Panc1 (cell line): Measurements from ENCODE around the gene MAP1B.

Experiments
- CTCF ChIP-seq: fragments of 450-650 bp; IDR thresholded peaks from 2 replicates; pipeline ENCODE4 v1.5.1; 2017; ENCODE audit warnings: mild to moderate bottlenecking
- POLR2AphosphoS5 ChIP-seq: IDR thresholded peaks from 2 replicates; pipeline ENCODE4 v1.6.1; 2012; ENCODE audit warnings: mild to moderate bottlenecking, low read depth, low read length, moderate library complexity
- REST ChIP-seq, 2 experiments: IDR thresholded peaks; 2 replicates each; pipeline ENCODE4 v1.6.1; 2011 to 2012; ENCODE audit warnings: low read depth in 2 of 2, control low read depth in 1 of 2, low read length in 1 of 2, mild to moderate bottlenecking in 1 of 2, moderate library complexity in 1 of 2; ENCODE audit not compliant: insufficient read depth in 1 of 2
- SIN3A ChIP-seq: IDR thresholded peaks from 2 replicates; pipeline ENCODE4 v1.6.1; 2012; ENCODE audit warnings: low read depth, mild to moderate bottlenecking, low read length, moderate library complexity, borderline replicate concordance; ENCODE audit not compliant: insufficient read depth
- TCF7L2 ChIP-seq: IDR thresholded peaks from 2 replicates; pipeline ENCODE4 v1.6.1; 2011; ENCODE audit warnings: mild to moderate bottlenecking, low read depth, low read length, inconsistent platforms

DNA sequence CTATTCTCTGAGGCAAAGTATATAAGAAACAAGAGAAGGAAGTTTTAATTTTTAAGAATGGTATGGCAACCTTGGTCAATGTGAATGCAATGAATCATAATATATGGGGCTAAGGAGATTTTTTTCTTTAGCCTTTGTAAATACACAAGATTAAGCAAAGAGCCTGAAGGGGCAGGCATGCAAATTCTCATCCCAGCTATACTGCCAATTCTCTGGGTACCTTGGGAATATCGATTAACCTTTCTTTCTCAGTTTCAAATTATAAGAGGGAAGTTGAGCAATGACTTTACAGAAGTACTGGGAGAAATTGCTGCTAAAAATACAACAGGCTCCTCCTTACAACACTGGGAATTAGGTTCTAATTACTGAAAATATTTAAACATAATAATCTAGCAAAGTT, 115.2 kb downstream of the MAP1B start:
- TF ChIP-seq CTCF (no peak), REST (IDR thresholded peaks at IDR 0.05; ENCODE audit: insufficient read depth in 1 of 2, low read depth in 2 of 2, low read length in 1 of 2) (no peak), SIN3A (no peak), POLR2AphosphoS5 (no peak), TCF7L2 (no peak)
